GM23338 (cell line): ENCODE results near the gene UGDH. TPM values are rescaled to one million over a fixed set of nuclear protein-coding genes. Genes with fewer than 3 reads are reported as not detected.
"Not testable (repeated sequence)": the region's sequence is repeated elsewhere in the genome, so short reads cannot be mapped to it uniquely, and the experiment has no call there.

Source experiments
- ATAC-seq: fragments of 200-7000 bp; cut with Tn5 transposase; 3 replicates; pipeline ENCODE4 v1.9.1; 2020
- DNase-seq: peaks from one replicate; pipeline ENCODE4 v3.0.0-alpha.2; 2015; ENCODE audit warnings: low spot score
- H2AFZ ChIP-seq: fragments of 200-600 bp; sonication (generic); 2 replicates; pipeline ENCODE4 v1.8.0; 2016; ENCODE audit warnings: antibody characterized with exemption, mild to moderate bottlenecking, moderate library complexity
- H3F3A ChIP-seq: fragments of 200-600 bp; sonication (generic); replicated peaks from 2 replicates; pipeline ENCODE4 v1.8.0; 2017; ENCODE audit warnings: antibody characterized with exemption, mixed run types, low read depth
- H3K27ac ChIP-seq: fragments of 200-600 bp; sonication (generic); 2 replicates; pipeline ENCODE4 v1.6.1; 2016; ENCODE audit warnings: low read depth
- H3K27me3 ChIP-seq: fragments of 200-600 bp; sonication (generic); 2 replicates; pipeline ENCODE4 v1.8.0; 2016; ENCODE audit warnings: mild to moderate bottlenecking, mixed run types, moderate library complexity; ENCODE audit not compliant: insufficient read depth
- H3K36me3 ChIP-seq: fragments of 200-600 bp; sonication (generic); 2 replicates; pipeline ENCODE4 v1.8.0; 2016; ENCODE audit warnings: mild to moderate bottlenecking; ENCODE audit not compliant: insufficient read depth
- H3K4me1 ChIP-seq: fragments of 200-600 bp; sonication (generic); 2 replicates; pipeline ENCODE4 v1.8.0; 2016; ENCODE audit warnings: mild to moderate bottlenecking, moderate library complexity; ENCODE audit not compliant: insufficient read depth
- H3K4me2 ChIP-seq: fragments of 200-600 bp; sonication (generic); 2 replicates; pipeline ENCODE4 v1.7.1; 2017; ENCODE audit warnings: mixed run types
- H3K4me3 ChIP-seq: fragments of 200-600 bp; sonication (generic); 2 replicates; pipeline ENCODE4 v1.6.1; 2016; ENCODE audit warnings: mixed run types
- H3K79me2 ChIP-seq: fragments of 200-600 bp; sonication (generic); replicated peaks from 2 replicates; pipeline ENCODE4 v1.8.0; 2017; ENCODE audit warnings: mild to moderate bottlenecking; ENCODE audit not compliant: insufficient read depth
- H3K9me2 ChIP-seq: fragments of 200-600 bp; sonication (generic); 2 replicates; pipeline ENCODE4 v1.8.0; 2017; ENCODE audit not compliant: insufficient read depth
- H4K20me1 ChIP-seq: fragments of 200-600 bp; sonication (generic); replicated peaks from 2 replicates; pipeline ENCODE4 v1.8.0; 2017; ENCODE audit warnings: mild to moderate bottlenecking; ENCODE audit not compliant: insufficient read depth
- H3K27ac Mint-ChIP-seq: 2 replicates; pipeline ENCODE4 v1.8.0; 2020; ENCODE audit warnings: inconsistent platforms, mild to moderate bottlenecking, moderate library complexity, mixed read lengths
- H3K27me3 Mint-ChIP-seq: 3 replicates; pipeline ENCODE4 v1.8.0; 2022; ENCODE audit warnings: low read depth, mild to moderate bottlenecking, moderate library complexity, mixed read lengths, inconsistent platforms; ENCODE audit not compliant: insufficient read depth, poor library complexity
- H3K36me3 Mint-ChIP-seq: 3 replicates; pipeline ENCODE4 v1.8.0; 2021; ENCODE audit warnings: low read depth, mild to moderate bottlenecking, inconsistent platforms, moderate library complexity, mixed read lengths
- H3K4me1 Mint-ChIP-seq: 3 replicates; pipeline ENCODE4 v1.8.0; 2020; ENCODE audit warnings: mild to moderate bottlenecking, inconsistent platforms, mixed read lengths
- H3K4me3 Mint-ChIP-seq: 3 replicates; pipeline ENCODE4 v1.8.0; 2021; ENCODE audit warnings: moderate library complexity, mild to moderate bottlenecking, inconsistent platforms, mixed read lengths
- H3K9me3 Mint-ChIP-seq: 3 replicates; pipeline ENCODE4 v1.8.0; 2020; ENCODE audit warnings: moderate library complexity, mild to moderate bottlenecking, inconsistent platforms, mixed read lengths
- CREB1 ChIP-seq: fragments of 250-450 bp; sonication (Bioruptor Pico); IDR thresholded peaks from 2 replicates; pipeline ENCODE4 v1.5.0; 2020; ENCODE audit warnings: low read depth, mild to moderate bottlenecking, moderate library complexity
- ETS1 ChIP-seq: IDR thresholded peaks from 2 replicates; pipeline ENCODE4 v1.6.1; 2016; ENCODE audit warnings: antibody characterized with exemption
- EZH2 ChIP-seq: fragments of 200-600 bp; sonication (generic); IDR thresholded peaks from one replicate; pipeline ENCODE4 v1.8.0; 2017; ENCODE audit warnings: antibody characterized with exemption, mild to moderate bottlenecking, low read depth; ENCODE audit not compliant: unreplicated experiment
- EZH2phosphoT487 ChIP-seq: fragments of 200-600 bp; sonication (generic); IDR thresholded peaks from one replicate; pipeline ENCODE4 v1.8.1; 2018; ENCODE audit warnings: antibody characterized with exemption; ENCODE audit not compliant: unreplicated experiment
- NANOG ChIP-seq: IDR thresholded peaks from 2 replicates; pipeline ENCODE4 v1.6.1; 2016; ENCODE audit warnings: antibody characterized with exemption, borderline replicate concordance
- POLR2AphosphoS5 ChIP-seq: IDR thresholded peaks from 2 replicates; pipeline ENCODE4 v1.6.1; 2016; ENCODE audit warnings: antibody characterized with exemption, low read depth
- STAT1 ChIP-seq: IDR thresholded peaks from one replicate; pipeline ENCODE4 v1.6.1; 2016; ENCODE audit warnings: antibody characterized with exemption; ENCODE audit not compliant: unreplicated experiment
- ZNF114 ChIP-seq: fragments of 250-450 bp; sonication (Bioruptor Pico); IDR thresholded peaks from 2 replicates; pipeline ENCODE4 v1.5.0; 2020; ENCODE audit warnings: mild to moderate bottlenecking, moderate library complexity
- ZNF331 ChIP-seq: fragments of 250-450 bp; sonication (Bioruptor Pico); IDR thresholded peaks from 2 replicates; pipeline ENCODE4 v1.5.0; 2020; ENCODE audit warnings: low read depth, mild to moderate bottlenecking, moderate library complexity
- ZNF462 ChIP-seq: fragments of 250-450 bp; sonication (Bioruptor Pico); IDR thresholded peaks from 2 replicates; pipeline ENCODE4 v1.5.0; 2020; ENCODE audit warnings: mild to moderate bottlenecking, moderate library complexity
- polyA plus RNA-seq: library from polyadenylated mRNA; unstranded; fragments of >200 nt; fragmentation: Nextera tagmentation; extraction: Ambion mirVana; gene quantifications from 2 replicates; pipeline ENCODE4 v1.2.1, GENCODE V29; 2016
- total RNA-seq: library from RNA; depleted of rRNA; stranded (reverse); fragments of >200 nt; shearing (Covaris generic); gene quantifications from 2 replicates; pipeline ENCODE4 v1.2.3, GENCODE V29; 2014
- TF ChIP-seq, protein P1 (sequence below): IDR thresholded peaks from one replicate; pipeline ENCODE4 v1.6.1; 2018; ENCODE audit warnings: antibody characterized with exemption; ENCODE audit not compliant: unreplicated experiment

The UGDH gene
- total and polyA plus RNA-seq, 2 experiments from 2014 or later: 48.9 to 81.3 TPM

DNA sequence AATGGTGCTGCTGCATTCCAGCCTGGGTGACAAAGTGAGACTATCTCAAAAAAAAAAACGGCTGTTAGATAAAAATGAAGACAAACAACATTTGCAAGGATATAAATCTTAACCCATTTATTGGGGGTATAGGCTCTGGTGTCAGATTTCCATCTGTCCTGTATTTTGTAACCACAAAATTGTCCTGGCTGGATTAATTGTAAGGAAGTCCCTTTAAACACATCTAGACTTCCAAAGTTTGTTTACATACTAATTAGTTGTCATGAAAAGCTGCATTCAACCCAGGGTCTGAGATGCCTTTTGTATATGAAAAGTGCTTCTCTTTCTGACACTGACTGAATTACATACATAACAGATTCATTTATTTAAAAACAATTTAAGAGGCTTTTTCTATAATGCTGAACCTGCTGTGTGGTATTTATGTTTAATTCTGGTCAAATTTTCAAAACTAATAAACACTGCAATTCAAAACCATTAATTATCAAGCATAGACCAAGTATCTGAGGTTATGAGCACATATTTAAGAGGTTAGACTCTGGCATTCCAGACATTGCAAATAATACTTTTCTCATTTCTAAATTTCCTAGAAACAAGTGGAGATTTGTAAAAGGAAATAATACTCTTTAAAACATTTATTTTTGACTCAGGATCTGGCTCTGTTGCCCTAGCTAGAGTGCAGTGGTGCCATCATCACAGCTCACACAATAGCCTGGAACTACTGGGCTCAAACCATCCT, 17.5 kb upstream of the UGDH start:
- Histone ChIP-seq H3K9me2 (no peaks in the 10 kb centered on the region), H3K36me3 (no peaks in the 10 kb centered on the region), H3K79me2 (no peaks in the 10 kb centered on the region), H3K27ac (no peak overlapping the region), H3K27me3 (no peaks in the 10 kb centered on the region), H3F3A (no peaks in the 10 kb centered on the region), H4K20me1 (no peaks in the 10 kb centered on the region; the same call in 1 of the 2 replicates), H2AFZ (no peak overlapping the region), H3K4me2 (0 out of 2 replicates have a peak overlapping the region, but pooled peaks have one; percentile 3), H3K4me3 (no peak overlapping the region), H3K4me1 (peaks cover 21% of the 10 kb centered on the region)
- Mint-ChIP-seq H3K27me3 (peaks cover 5% of the 10 kb centered on the region), H3K27ac (no peak overlapping the region; the same call in 1 of the 2 replicates), H3K36me3 (no peaks in the 10 kb centered on the region), H3K4me1 (peaks cover 28% of the 10 kb centered on the region), H3K4me3 (no peak overlapping the region), H3K9me3 (no peaks in the 10 kb centered on the region)
- ATAC-seq (no peak), DNase-seq (no peak)
- TF ChIP-seq NANOG (no peak), ZNF114 (CRISPR knock-in tag) (no peak), STAT1 (no peak), ZNF462 (CRISPR knock-in tag) (no peak), POLR2AphosphoS5 (no peak), EZH2 (no peak), ZNF331 (CRISPR knock-in tag) (no peak), ETS1 (no peak), EZH2phosphoT487 (no peak), CREB1 (no peak)
- TF ChIP-seq, protein P1, sequence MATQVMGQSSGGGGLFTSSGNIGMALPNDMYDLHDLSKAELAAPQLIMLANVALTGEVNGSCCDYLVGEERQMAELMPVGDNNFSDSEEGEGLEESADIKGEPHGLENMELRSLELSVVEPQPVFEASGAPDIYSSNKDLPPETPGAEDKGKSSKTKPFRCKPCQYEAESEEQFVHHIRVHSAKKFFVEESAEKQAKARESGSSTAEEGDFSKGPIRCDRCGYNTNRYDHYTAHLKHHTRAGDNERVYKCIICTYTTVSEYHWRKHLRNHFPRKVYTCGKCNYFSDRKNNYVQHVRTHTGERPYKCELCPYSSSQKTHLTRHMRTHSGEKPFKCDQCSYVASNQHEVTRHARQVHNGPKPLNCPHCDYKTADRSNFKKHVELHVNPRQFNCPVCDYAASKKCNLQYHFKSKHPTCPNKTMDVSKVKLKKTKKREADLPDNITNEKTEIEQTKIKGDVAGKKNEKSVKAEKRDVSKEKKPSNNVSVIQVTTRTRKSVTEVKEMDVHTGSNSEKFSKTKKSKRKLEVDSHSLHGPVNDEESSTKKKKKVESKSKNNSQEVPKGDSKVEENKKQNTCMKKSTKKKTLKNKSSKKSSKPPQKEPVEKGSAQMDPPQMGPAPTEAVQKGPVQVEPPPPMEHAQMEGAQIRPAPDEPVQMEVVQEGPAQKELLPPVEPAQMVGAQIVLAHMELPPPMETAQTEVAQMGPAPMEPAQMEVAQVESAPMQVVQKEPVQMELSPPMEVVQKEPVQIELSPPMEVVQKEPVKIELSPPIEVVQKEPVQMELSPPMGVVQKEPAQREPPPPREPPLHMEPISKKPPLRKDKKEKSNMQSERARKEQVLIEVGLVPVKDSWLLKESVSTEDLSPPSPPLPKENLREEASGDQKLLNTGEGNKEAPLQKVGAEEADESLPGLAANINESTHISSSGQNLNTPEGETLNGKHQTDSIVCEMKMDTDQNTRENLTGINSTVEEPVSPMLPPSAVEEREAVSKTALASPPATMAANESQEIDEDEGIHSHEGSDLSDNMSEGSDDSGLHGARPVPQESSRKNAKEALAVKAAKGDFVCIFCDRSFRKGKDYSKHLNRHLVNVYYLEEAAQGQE: no peak

- H3K36me3 Mint-ChIP-seq, ATAC-seq, H3K79me2 ChIP-seq, H3K4me2 ChIP-seq, H3K9me2 ChIP-seq, H4K20me1 ChIP-seq, DNase-seq, H3K27ac Mint-ChIP-seq, H3K4me3 Mint-ChIP-seq, H3K9me3 Mint-ChIP-seq, H3K27me3 ChIP-seq, H2AFZ ChIP-seq, H3K4me3 ChIP-seq, H3K36me3 ChIP-seq, H3K27me3 Mint-ChIP-seq, H3F3A ChIP-seq: not testable (repeated sequence)
- Histone ChIP-seq H3K27ac (0 out of 2 replicates have a peak overlapping the region, but pooled peaks have one; percentile 40), H3K4me1 (peaks cover 21% of the 10 kb centered on the region)
- peaks cover 29% of the 10 kb centered on the region for H3K4me1 Mint-ChIP-seq
Measured at GRCh38 chr4:39544080-39544479, 16.8 kb upstream of the UGDH start.
